DND-41 (cell line): ENCODE measurements around the gene GPC5.

ENCODE experiments used
- EZH2 ChIP-seq: IDR thresholded peaks from 3 replicates; pipeline ENCODE4 v1.6.1; 2012; ENCODE audit warnings: borderline replicate concordance, low read depth, mild to moderate bottlenecking, moderate library complexity, low read length, inconsistent platforms; ENCODE audit not compliant: severe bottlenecking
- TF ChIP-seq, protein P1 (sequence below): IDR thresholded peaks from 2 replicates; pipeline ENCODE4 v1.5.1; 2012; ENCODE audit warnings: borderline replicate concordance, low read length, moderate library complexity, mild to moderate bottlenecking; ENCODE audit not compliant: poor library complexity, severe bottlenecking; ENCODE audit errors: extremely low read depth

DNA sequence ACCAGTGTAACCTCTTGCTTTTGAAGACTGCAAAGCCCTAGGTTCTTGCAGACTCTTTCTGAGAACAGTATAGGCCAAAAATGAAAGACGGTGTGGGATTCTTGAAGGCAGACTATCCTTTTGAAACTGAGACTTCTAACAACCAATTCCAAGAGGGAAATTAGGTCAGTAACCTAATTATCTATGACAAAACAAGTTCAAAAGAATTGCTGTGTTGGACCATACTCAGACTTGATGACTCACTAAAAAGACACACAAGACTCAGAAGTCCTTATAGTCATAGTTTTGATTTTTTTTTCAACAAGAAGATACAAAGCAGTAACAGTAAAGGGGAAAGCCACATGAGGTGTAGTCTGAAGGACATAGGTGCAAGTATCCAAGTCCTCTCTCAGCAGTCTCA lies 1204.1 kb downstream of the GPC5 start:
- TF ChIP-seq, protein P1, sequence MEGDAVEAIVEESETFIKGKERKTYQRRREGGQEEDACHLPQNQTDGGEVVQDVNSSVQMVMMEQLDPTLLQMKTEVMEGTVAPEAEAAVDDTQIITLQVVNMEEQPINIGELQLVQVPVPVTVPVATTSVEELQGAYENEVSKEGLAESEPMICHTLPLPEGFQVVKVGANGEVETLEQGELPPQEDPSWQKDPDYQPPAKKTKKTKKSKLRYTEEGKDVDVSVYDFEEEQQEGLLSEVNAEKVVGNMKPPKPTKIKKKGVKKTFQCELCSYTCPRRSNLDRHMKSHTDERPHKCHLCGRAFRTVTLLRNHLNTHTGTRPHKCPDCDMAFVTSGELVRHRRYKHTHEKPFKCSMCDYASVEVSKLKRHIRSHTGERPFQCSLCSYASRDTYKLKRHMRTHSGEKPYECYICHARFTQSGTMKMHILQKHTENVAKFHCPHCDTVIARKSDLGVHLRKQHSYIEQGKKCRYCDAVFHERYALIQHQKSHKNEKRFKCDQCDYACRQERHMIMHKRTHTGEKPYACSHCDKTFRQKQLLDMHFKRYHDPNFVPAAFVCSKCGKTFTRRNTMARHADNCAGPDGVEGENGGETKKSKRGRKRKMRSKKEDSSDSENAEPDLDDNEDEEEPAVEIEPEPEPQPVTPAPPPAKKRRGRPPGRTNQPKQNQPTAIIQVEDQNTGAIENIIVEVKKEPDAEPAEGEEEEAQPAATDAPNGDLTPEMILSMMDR = no peak
- no peak for TF ChIP-seq EZH2
